GM08714 (cell line): ENCODE data around the gene ANAPC2.
A peak's percentile ranks its signal among the peaks of the same experiment; 100 is the strongest.

Experiments used
- H3K4me3 ChIP-seq: fragments of 200-500 bp; sonication (Bioruptor generic); 2 replicates; pipeline ENCODE4 v1.5.1; 2014; ENCODE audit warnings: mild to moderate bottlenecking, low read length, inconsistent platforms
- ZNF274 ChIP-seq: IDR thresholded peaks from 2 replicates; pipeline ENCODE4 v1.6.1; 2012; ENCODE audit warnings: mild to moderate bottlenecking, low read depth, low read length

Gene ANAPC2

DNA sequence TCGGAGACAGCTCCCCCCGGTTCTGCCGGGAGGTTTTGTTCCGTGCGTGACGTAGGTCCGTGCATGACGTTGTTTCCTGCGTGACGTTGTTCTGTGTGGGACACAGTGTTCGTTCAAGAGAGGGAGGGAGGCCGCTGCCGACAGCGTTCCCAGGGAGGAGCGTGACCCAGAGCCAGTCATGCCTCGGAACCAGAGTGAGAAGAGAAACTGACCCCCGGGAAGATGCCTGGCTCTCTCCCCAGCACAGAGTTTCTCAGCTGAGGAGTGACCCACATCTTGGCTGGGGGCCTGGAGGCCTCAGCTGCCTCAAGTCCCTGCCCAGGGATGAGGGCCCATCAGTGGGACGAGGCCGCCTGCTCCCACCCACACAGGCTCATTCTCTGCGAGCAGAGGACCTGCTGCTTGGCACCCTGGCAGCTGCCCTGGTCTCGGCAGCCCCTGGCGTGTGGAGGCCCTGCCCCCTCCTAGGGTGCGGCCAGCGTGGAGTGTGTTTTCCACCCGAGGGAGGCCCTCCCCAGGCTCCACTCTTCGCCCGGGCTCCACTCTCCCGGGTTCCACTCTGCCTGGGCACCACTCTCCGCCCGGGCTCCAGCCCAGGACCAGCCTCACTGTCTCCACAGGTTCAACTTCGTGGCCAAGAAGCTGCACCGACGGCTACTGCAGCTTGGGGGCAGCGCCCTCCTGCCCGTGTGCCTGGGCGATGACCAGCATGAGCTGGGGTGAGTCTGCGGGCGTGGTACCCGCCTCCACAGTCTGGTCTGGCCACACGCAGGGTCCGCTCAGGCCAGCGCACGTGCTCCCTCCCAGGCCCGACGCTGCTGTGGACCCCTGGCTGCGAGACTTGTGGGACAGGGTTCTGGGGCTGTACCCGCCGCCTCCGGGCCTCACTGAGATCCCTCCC, 25.1 kb upstream of the ANAPC2 start:
- no peak for TF ChIP-seq ZNF274

DNA sequence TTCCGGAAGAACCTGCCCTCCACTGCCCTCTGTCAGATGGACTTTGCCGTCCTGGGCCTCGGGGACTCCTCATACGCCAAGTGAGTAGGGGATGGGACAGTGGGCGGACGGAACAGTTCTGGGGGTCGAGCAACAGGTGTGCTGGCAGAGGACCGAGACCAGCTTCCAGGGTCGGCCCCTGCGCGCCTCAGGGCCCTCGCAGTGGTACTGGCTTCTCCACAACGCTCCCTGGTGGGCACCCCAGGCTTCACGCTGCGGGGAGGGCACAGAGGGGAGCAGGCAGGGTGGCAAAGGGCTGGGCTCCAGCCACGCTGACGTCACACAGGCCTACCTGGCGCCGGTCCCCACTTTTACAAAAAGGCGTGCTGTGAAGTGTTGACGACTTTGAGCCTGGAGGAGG, 24.2 kb upstream of the ANAPC2 start:
- no peak for TF ChIP-seq ZNF274
- no peak overlapping the region for H3K4me3 ChIP-seq

More for the DNA sequence above, 25.1 kb upstream of the ANAPC2 start:
- H3K4me3 ChIP-seq: no peak overlapping the region

DNA sequence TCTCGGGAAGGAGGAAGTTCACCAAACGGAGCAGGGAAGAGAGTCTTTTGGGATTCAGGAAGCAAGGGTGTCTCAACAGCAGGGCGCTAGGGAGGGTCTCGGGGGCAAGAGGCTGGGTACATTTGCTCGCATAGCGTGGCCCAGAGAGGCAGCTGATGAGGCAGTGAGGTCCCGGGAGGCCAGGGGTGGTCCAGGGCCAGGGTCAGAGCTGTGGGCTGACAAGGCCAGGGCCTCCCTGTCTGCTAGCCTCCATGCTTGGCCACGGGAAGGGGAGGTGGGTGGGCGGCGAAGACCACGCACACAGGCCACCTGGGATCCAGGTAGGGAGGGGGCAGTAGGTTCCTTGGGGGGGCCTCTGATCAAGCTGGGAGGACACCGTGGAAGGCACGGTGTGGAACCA, 23.2 kb upstream of the ANAPC2 start:
- no peak for TF ChIP-seq ZNF274
- H3K4me3 ChIP-seq: no peak overlapping the region

DNA sequence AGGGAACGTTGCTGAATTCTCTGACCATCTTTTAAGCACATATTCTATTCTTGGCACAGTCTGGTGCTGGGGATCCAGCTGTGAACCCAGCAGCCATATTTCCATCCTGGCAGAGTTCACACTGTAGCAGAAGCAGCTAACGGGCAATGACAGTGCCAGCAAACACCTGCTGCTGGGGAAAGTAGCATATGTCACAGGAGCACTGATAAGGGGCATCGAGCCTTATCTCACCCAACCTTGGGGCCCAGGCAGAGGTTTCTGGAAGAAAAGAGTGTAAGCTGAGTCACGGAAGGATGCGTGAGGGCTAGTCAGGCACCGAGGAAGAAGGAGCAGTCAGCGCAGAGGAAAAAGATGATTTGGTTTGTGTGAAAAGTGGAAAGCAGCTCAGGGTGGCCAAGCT, 18.2 kb upstream of the ANAPC2 start:
- H3K4me3 ChIP-seq: peak overlapping the region; percentile 96
- TF ChIP-seq ZNF274: no peak

DNA sequence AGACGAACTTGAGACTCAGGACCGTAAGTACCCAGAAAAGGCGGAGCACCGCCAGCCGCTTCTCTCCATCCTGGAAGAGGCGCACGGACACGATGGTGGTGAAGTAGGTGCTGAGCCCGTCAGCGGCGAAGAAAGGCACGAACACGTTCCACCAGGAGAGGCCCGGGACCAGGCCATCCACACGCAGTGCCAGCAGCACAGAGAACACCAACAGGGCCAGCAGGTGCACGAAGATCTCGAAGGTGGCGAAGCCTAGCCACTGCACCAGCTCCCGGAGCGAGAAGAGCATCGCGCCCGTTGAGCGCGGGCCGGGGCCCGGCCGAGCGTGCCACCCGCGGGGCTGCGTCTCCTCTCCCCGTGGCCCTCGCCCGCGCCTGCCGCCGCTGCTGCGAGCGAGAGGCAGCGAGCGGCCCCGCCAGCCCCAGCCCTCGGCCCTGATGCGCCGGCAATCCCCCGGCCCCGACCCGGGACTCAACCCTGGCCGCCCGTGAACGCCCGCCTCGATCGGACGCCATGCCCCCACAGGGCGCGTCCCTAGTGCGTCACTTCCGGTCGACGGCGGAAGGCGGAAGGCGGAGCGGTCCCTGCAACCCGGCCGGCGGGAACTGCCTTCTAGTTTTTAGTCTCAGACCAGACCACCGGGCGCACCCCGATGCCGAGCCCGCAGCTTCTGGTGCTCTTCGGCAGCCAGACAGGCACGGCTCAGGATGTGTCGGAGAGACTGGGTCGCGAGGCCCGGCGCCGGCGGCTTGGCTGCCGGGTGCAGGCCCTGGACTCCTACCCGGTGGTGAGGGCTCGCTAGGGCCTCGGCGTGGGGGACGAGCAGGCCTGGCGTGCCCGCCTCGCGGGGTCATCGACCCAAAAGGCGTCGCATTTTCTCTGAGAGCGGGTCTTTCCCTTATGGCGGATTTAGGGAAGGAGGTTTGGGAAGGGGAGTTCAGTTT, 17.0 kb upstream of the ANAPC2 start, which contains the start of the genes NDOR1 and TMEM203:
NDOR1 (plus strand) TSS at position 575 of the 944 bp plus-strand sequence; CDS start at position 653, 78 bp downstream.
TMEM203 (minus strand) TSS at position 523 of the 944 bp plus-strand sequence; CDS start at position 289, 234 bp downstream.
- no peak for TF ChIP-seq ZNF274
- H3K4me3 ChIP-seq: peak within 1 kb of the TSS; percentile 96

DNA sequence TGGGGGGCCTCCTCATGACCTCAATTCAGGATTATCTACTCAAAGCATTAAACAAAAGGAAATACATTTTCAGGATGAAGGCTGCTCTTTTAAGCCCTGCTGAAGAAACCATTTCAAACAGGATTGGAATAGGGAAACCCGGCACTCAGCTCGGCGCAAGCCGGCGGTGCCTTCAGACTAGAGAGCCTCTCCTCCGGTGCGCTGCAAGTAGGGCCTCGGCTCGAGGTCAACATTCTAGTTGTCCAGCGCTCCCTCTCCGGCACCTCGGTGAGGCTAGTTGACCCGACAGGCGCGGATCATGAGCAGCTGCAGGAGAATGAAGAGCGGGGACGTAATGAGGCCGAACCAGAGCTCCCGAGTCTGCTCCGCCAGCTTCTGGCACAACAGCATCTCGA, 16.4 kb upstream of the ANAPC2 start:
- no peak for TF ChIP-seq ZNF274

DNA sequence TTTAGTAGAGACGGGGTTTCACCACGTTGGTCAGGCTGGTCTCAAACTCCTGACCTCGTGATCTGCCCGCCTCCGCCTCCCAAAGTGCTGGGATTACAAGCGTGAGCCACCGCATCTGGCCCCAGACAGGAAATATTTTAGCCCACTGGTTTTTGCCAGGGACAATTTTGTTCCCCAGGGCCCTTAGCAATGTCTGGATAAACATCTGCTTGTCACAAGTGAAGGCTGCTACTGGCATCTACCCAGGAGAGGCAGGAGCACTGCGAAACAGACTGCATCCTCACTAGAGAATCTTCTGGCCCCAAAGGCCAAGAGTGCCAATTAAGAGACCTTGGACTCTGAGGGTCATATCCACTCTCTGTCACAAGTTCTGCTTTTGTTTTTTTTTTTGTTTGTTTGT, 14.6 kb upstream of the ANAPC2 start:
- no peak overlapping the region for H3K4me3 ChIP-seq
- no peak for TF ChIP-seq ZNF274

More for the DNA sequence above, 16.4 kb upstream of the ANAPC2 start:
- peak overlapping the region; percentile 96 for H3K4me3 ChIP-seq

DNA sequence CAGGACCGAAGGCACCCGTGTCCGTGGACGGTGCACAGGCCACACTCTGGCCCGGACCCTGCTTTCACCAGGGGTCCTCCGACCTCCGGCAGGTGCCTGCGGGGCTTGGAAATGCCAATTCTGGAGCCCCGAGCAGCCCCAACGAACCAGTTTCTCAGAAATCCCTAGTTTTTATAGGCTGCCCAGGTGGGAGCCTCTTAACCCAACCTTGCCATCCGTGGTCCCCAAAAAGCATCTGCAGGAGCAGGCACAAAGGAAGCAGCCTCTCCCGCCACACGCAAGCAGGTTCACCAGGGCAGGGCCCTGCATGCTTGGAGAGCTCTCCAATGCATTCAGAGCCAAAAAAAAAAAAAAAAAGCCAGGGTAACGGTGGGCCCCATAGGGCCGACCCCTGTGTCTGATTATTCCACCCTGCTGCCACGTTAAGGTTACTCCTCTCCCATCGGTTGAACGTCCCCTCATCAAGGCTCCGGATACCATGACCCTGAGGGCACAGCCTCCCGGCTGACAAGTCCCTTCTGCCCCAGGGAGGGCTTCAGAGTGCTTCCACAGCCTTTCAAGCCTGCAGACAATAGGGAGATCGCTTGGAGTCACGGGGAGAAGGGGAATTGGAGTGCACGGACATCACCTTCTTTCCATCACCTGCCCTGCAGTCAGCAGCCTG, 13.0 kb upstream of the ANAPC2 start:
- no peak for TF ChIP-seq ZNF274

DNA sequence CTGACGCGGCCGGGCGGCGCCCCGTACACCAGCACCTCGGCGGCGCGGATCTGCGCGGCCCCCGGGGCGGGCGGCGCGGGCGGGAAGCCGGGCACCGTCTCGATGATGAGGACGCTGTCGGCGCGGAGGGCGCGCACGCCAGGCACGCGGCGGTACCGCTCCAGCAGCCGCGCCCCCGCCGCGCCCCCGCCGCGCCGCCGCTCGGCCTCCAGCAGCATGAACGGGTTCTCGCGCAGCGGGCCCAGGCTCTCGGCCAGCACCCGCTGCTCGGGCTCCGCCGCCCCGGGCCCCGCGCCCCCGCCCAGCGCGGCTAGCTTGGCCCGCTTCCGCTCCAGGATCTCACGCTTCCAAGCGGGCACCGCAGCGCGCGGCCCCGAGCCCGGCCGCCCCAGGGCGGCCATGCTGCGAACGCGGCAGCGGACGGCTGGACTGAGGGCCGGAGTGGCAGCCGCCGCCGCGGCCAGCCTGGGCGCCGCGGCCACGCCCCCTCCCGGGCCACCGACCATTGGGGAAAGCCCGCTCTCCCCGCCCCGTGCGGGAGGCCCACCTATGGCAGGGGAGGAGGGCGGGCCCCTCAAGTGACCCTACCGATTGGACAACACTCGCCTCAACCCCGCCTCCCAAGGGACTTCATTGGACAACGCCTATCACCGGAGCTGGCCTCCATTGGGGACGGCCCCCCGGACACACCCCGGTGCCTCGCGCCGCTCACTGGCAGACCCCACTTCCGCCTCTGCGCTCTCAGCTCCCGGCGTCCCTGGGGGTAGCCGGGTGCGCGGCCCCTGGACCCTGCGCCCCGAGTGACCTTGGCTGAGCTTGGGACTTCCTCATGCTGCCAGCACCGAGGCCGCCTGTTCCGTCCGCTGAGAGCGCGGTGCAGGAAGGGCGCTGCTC, 12.2 kb upstream of the ANAPC2 start, which contains the start of gene TPRN:
TPRN (minus strand) TSS at position 431 of the 894 bp plus-strand sequence; CDS start at position 401, 30 bp downstream.
- TF ChIP-seq ZNF274: no peak
- H3K4me3 ChIP-seq: peak within 1 kb of the TSS; percentile 70

More for the DNA sequence above, 13.0 kb upstream of the ANAPC2 start:
- H3K4me3 ChIP-seq: peak overlapping the region; percentile 70

DNA sequence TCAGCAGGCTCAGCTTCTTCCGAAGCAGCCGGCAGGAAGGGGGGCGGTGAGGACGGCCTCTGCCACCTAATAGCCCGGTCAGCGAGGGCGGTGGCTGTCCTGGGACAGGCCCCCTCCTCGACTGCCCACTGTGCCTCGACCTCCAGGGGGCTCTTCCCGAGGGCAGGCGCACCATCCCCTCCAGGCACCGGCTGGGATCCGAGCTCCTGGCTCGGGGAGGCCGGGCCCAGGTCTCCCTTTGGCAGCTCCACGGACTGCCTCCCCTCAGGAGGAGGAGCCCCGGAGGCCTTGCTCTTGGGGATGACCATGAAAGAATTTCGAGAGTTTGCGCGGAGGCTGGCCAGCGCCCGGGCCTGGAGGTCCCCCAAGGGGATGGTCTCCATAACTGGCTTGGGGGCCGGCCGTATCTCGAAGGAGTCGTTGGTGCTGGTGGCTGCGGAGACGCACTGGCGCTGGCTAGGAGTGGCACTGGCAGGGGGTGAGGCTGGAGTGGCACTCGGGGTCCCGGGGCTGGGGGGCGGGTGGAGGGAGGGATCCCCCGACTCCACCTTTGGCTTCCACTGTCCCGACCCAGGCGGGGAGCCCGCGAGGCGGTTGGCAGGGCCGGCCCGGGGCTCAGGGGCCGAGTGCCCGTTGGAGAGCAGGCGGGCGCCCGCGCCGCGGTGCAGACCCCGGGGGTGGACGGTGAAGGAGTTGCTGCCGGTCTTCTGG, 11.2 kb upstream of the ANAPC2 start:
- H3K4me3 ChIP-seq: peak overlapping the region; percentile 35; the same call in 1 of the 2 replicates
- TF ChIP-seq ZNF274: no peak

DNA sequence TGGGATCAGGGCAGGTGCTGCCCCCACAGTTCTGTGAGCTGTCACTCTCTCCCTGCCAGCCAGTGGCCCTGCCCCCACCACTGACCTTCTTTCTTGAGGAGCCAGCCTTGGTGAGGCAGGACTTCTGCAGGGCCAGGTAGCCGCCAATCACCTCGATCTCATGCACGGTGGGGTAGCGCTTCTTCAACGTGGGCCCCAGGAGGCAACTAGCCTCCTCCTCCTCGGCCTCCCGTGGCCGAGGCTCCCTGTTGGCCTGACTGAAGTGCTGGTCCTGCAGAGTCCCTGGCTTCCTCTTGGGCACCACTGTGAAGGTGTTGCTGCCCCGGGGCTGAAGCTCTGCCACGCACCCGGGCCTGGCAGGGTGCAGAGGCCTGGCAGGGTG, 10.5 kb upstream of the ANAPC2 start:
- TF ChIP-seq ZNF274: no peak
- no peak overlapping the region for H3K4me3 ChIP-seq
